HG03025 (cell line): ENCODE results near the gene ASGR1.
"Not testable (repeated sequence)": the region's sequence is repeated elsewhere in the genome, so short reads cannot be mapped to it uniquely, and the experiment has no call there.

ENCODE experiments used
- ATAC-seq: cut with Tn5 transposase; IDR thresholded peaks from one replicate; pipeline ENCODE4 v1.9.1; 2021; ENCODE audit warnings: mild to moderate bottlenecking, moderate library complexity; ENCODE audit not compliant: unreplicated experiment, low FRiP score

Gene ASGR1

DNA sequence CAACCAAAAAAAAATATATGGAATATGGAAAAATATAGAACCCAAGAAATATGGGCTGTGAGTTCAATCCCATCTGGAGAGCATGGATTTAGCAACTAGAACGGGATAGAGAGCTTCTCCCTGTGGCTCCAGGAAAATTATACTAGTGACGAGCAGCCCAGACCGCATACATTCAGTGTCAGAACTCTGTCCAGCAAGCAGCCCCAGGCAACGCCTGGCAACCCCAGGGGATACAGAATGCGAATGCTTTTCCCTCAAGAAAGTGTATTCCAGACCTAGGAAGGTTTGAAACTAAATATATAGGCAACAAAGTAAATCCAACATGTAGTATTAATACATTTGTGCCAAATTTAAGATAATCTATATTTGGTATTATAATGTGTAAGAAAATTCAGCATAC, 51.0 kb downstream of the ASGR1 start:
- no peak for ATAC-seq

DNA sequence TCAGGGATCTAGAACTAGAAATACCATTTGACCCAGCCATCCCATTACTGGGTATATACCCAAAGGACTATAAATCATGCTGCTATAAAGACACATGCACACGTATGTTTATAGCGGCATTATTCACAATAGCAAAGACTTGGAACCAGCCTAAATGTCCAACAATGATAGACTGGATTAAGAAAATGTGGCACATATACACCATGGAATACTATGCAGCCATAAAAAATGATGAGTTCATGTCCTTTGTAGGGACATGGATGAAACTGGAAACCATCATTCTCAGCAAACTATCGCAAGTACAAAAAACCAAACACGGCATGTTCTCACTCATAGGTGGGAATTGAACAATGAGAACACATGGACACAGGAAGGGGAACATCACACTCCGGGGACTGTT, 51.7 kb downstream of the ASGR1 start:
- not testable (repeated sequence) for ATAC-seq

DNA sequence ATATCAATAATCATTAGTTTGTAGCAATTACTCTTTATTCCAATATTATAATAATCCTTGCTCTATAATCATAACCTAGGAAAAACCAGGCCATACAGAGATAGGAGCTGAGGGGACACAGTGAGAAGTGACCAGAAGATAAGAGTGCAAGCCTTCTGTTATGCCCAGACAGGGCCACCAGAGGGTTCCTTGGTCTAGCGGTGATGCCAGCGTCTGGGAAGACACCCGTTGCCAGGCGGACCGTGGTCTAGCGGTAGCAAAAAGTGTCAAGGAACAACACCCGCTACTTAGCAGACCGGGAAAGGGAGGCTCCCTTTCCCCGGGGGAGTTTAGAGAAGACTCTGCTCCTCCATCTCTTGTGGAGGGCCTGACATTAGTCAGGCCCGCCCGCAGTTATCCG, 52.8 kb downstream of the ASGR1 start:
- not testable (repeated sequence) for ATAC-seq

DNA sequence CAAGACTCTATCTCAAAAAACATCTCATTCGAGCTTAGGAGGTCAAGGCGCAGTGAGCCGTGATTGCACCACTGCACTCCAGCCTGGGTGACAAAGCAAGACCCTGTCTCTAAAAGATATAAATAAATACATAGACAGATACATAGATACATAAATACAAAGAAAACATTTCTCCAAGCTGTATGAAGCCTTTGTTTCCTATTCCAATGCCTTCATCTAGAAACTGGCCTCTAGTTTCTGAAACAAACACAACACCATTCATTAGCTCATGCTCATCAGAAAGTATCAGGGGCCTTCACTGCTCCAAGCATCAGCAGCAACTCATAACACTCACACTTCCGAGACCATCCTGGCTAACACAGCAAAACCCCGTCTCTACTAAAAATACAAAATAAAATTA, 54.2 kb downstream of the ASGR1 start:
- ATAC-seq: no peak

DNA sequence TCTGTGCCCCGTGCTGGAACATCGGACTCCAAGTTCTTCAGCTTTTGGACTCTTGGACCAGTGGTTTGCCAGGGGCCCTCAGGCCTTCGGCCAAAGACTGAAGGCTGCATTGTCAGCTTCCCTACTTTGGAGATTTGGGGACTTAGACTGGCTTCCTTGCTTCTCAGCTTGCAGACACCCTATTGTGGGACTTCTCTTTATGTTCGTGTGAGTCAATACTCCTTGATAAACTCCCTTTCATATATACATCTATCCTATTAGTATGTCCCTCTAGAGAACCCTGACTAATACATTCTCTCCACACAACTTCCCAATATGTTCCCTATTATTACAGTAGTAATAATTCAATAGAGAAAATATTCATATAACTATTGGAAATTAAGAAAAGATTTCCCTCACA, 55.3 kb downstream of the ASGR1 start:
- no peak for ATAC-seq
